ENCODE results near the gene IL36RN. TPM values are rescaled to one million over a fixed set of nuclear protein-coding genes. Genes with fewer than 3 reads are reported as not detected.

Gene IL36RN
- total RNA-seq (2016; rRNA removed; fragmentation: Illumina TruSeq; extraction: Trizol) (not detected in 2 replicates), polyA plus RNA-seq (2011; rRNA removed) (not detected in 2 replicates), polyA minus RNA-seq (2011; rRNA and poly(A)+ RNA removed; ENCODE audit: low replicate concordance) (not detected in 2 replicates), Bru-seq, nascent RNA (not detected), BruChase-seq, experiment 1, labeled RNA remaining after a 6-hour chase (not detected), BruChase-seq, experiment 2, labeled RNA remaining after a 2-hour chase (not detected)
- not detected in 2 replicates for total RNA-seq (2016; cell fraction: cytosol; rRNA removed; fragmentation: Illumina TruSeq; extraction: Trizol; ENCODE audit: low read depth)
- not detected in 2 replicates for total RNA-seq (2016; cell fraction: insoluble cytoplasmic fraction; rRNA removed; fragmentation: Illumina TruSeq; extraction: Trizol)
- not detected in 2 replicates for total RNA-seq (2016; cell fraction: membrane; rRNA removed; fragmentation: Illumina TruSeq; extraction: Trizol)
- total RNA-seq (2016; cell fraction: nucleus; rRNA removed; fragmentation: Illumina TruSeq; extraction: Trizol) = not detected in 2 replicates
- not detected in 2 replicates for polyA plus RNA-seq (2011; cell fraction: cytosol; rRNA removed)
- not detected in 2 replicates for polyA plus RNA-seq (2011; cell fraction: nucleus; rRNA removed)
- not detected in 2 replicates for polyA plus RNA-seq (2012)
- not detected in 2 replicates for polyA plus RNA-seq (2016; cell fraction: cytosol; fragmentation: Illumina TruSeq; extraction: Trizol; ENCODE audit: low read depth)
- polyA plus RNA-seq (2016; cell fraction: insoluble cytoplasmic fraction; fragmentation: Illumina TruSeq; extraction: Trizol; ENCODE audit: low read depth) = not detected in 2 replicates
- polyA plus RNA-seq (2016; cell fraction: membrane; fragmentation: Illumina TruSeq; extraction: Trizol; ENCODE audit: low read depth) = not detected in 2 replicates
- not detected in 2 replicates for polyA plus RNA-seq (2016; cell fraction: nucleus; fragmentation: Illumina TruSeq; extraction: Trizol; ENCODE audit: insufficient read depth, low read depth)
- not detected in 2 replicates for polyA minus RNA-seq (2011; cell fraction: cytosol; rRNA and poly(A)+ RNA removed)
- not detected in 2 replicates for polyA minus RNA-seq (2011; cell fraction: nucleus; rRNA and poly(A)+ RNA removed)
- long read RNA-seq, experiment 1 = 0 reads
- long read RNA-seq, experiment 2 = 0 reads

DNA sequence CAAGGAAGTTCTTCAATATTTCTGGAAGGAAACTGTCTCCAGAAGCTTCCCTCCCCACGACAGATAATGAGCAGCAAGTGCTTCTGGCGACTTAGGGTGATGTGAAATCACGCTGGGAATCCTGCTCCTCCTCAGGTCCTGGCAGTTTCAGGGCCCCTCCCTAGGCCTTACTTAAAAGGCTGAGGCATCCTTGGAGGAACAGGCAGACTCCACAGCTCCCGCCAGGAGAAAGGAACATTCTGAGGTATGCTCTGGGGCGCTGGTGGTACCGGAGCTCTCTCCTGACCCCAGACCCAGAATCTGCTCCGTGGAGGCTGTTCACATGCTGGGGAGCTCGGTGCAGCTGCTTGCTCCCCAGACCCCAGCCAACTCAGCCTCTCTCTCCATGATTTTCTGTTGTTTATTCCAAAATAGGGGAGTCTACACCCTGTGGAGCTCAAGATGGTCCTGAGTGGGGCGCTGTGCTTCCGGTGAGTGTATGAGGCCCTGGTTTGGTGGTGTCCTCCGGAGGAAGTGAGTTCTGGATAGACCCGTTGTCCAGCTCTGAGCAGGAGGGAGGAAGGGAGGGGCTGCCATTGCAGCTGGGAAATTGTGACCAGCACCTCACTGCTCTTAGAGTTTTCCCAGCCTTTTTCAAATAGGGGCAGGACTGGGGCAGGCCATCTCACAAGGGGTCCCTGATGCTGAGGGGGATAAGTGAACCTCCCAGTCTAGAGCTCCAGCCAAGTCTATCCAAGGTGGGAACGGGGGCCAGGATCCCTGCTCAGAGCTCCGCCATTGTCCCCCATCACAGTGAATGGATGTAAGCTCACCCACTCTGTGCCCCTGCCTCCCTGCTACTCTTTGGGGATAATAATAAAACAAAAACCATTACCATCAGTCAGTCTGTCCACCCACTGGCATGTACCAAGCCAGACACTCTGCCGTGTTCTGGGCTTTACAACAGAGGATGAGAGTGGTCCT, at the start of gene IL36RN:
IL36RN (plus strand) TSS at position 201 of the 963 bp plus-strand sequence; CDS start at position 442, 241 bp downstream.
- Histone ChIP-seq H3K79me2 (ENCODE audit: insufficient read depth, low read length) (no peaks in the 10 kb centered on the region), H2AFZ (ENCODE audit: low read length) (no peak within 1 kb of the TSS), H3K27me3 (ENCODE audit: control insufficient read depth in 1 of 2, insufficient read depth in 2 of 2, low read length in 2 of 2) (peaks cover 2 to 32% of the 10 kb centered on the region in 2 experiments; a peak in 4 of 5 replicates), H3K4me2 (ENCODE audit: low read depth, low read length) (no peak within 1 kb of the TSS), H3K9me3 (ENCODE audit: low read length) (peaks cover 10% of the 10 kb centered on the region; the same call in 1 of the 2 replicates), H3K9ac (ENCODE audit: insufficient read depth, low read depth, low read length) (no peak within 1 kb of the TSS), H3K27ac (ENCODE audit: extremely low read length, insufficient read depth, low read length) (no peak within 1 kb of the TSS), H3K4me1 (ENCODE audit: insufficient read depth, low read length) (no peaks in the 10 kb centered on the region), H3K4me3 (replicated peaks in 1 of 3; ENCODE audit: insufficient read depth in 1 of 3, low read depth in 2 of 3, low read length in 3 of 3) (no peak within 1 kb of the TSS), H3K36me3 (replicated peaks in 1 of 2; ENCODE audit: control insufficient read depth in 1 of 2, insufficient read depth in 2 of 2, low read length in 2 of 2) (no peaks in the 10 kb centered on the region), H4K20me1 (ENCODE audit: insufficient read depth, low read length) (no peaks in the 10 kb centered on the region)
- DNase-seq (ENCODE audit: low spot score) = no peak
- 21% methylated on average over 13 of the region's 15 CpGs for WGBS (ENCODE audit: low lambda C conversion rate)
- BruUV-seq (replicated peaks) = no TSS peak
- FAIRE-seq = no peak
- in situ Hi-C loops (cut with HindIII; ENCODE audit: extremely low pct_ligation_motif_present, low pct_unique_long_range_greater_than_20kb) = no loop called here
- ChIA-PET CTCF (ENCODE audit: low intra/inter-chr PET ratio, low total read pairs) (no interaction called here), POLR2A (no interaction called here)
- intact Hi-C loops (cut with micrococcal nuclease; ENCODE audit: unreplicated experiment) = no loop called here
- ATAC-seq = no peak
- no peak for TF ChIP-seq HES4 (CRISPR knock-in tag; IDR thresholded peaks at IDR 0.05; ENCODE audit: borderline replicate concordance)

DNA sequence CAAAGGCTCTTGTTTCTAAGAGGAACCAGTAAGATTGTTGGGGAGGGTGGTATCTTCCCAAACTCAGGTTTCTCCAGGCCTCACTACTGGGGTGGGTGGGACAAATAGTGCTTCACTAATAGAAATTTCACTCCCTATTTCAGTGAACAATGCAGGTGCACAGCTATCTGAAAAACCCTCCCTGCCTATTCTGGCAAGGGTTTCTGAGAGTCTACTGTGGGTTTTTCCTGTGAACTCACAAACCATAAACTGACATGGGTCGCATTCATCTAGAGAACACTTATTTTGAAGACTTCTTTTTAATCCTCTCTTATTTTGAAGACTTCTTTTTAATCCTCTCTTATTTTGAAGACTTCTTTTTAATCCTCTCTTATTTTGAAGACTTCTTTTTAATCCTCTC, 49.4 kb upstream of the IL36RN start:
- POLR2A ChIA-PET = no interaction called here
- Histone ChIP-seq H4K20me1 (ENCODE audit: insufficient read depth, low read length) (no peaks in the 10 kb centered on the region), H3K4me2 (ENCODE audit: low read depth, low read length) (no peak overlapping the region), H3K4me1 (ENCODE audit: insufficient read depth, low read length) (no peaks in the 10 kb centered on the region), H3K27ac (ENCODE audit: extremely low read length, insufficient read depth, low read length) (no peak overlapping the region), H3K4me3 (replicated peaks in 1 of 3; ENCODE audit: insufficient read depth in 1 of 3, low read depth in 2 of 3, low read length in 3 of 3) (no peak overlapping the region), H3K9ac (ENCODE audit: insufficient read depth, low read depth, low read length) (no peak overlapping the region), H3K79me2 (ENCODE audit: insufficient read depth, low read length) (no peaks in the 10 kb centered on the region), H2AFZ (ENCODE audit: low read length) (no peak overlapping the region), H3K36me3 (replicated peaks in 1 of 2; ENCODE audit: control insufficient read depth in 1 of 2, insufficient read depth in 2 of 2, low read length in 2 of 2) (no peaks in the 10 kb centered on the region), H3K9me3 (ENCODE audit: low read length) (no peaks in the 10 kb centered on the region), H3K27me3 (ENCODE audit: control insufficient read depth in 1 of 2, insufficient read depth in 2 of 2, low read length in 2 of 2) (peaks cover 1 to 9% of the 10 kb centered on the region in 2 experiments; a peak in 4 of 5 replicates)
- DNase-seq (ENCODE audit: low spot score) (no peak), ATAC-seq (no peak), FAIRE-seq (no peak)
- in situ Hi-C loops (cut with HindIII; ENCODE audit: extremely low pct_ligation_motif_present, low pct_unique_long_range_greater_than_20kb) (no loop called here), intact Hi-C loops (cut with micrococcal nuclease; ENCODE audit: unreplicated experiment) (no loop called here)
- CTCF ChIA-PET (ENCODE audit: low intra/inter-chr PET ratio, low total read pairs) = no interaction called here
- no TSS peak for BruUV-seq (replicated peaks)
- WGBS (ENCODE audit: low lambda C conversion rate) = 5% methylated on average over 1 of the region's 1 CpG
- no peak for TF ChIP-seq ZNF747 (CRISPR knock-in tag; IDR thresholded peaks at IDR 0.05; ENCODE audit: borderline replicate concordance)
- no peak for TF ChIP-seq NFYB (CRISPR knock-in tag; IDR thresholded peaks at IDR 0.05)
- TF ChIP-seq HHEX (CRISPR knock-in tag; IDR thresholded peaks at IDR 0.05) = no peak
- TF ChIP-seq TOPORS (CRISPR knock-in tag; IDR thresholded peaks at IDR 0.05) = no peak
- TF ChIP-seq MTA3 (CRISPR knock-in tag; IDR thresholded peaks at IDR 0.05) = no peak
- no peak for TF ChIP-seq CREM (IDR thresholded peaks at IDR 0.05)
- TF ChIP-seq CREM (CRISPR knock-in tag; IDR thresholded peaks at IDR 0.05) = no peak
- TF ChIP-seq CHCHD3 (CRISPR knock-in tag; IDR thresholded peaks at IDR 0.05) = no peak
- no peak for TF ChIP-seq ZNF703 (CRISPR knock-in tag; IDR thresholded peaks at IDR 0.05; ENCODE audit: borderline replicate concordance)
- no peak for TF ChIP-seq ZBTB3 (CRISPR knock-in tag; IDR thresholded peaks at IDR 0.05; ENCODE audit: borderline replicate concordance, low read depth)
- no peak for TF ChIP-seq ZNF12 (CRISPR knock-in tag; IDR thresholded peaks at IDR 0.05)
- TF ChIP-seq MTA1 (CRISPR knock-in tag; IDR thresholded peaks at IDR 0.05; ENCODE audit: borderline replicate concordance) = no peak
- no peak for TF ChIP-seq KDM5B (CRISPR knock-in tag; IDR thresholded peaks at IDR 0.05; ENCODE audit: borderline replicate concordance)
- TF ChIP-seq NR2C2 (CRISPR knock-in tag; IDR thresholded peaks at IDR 0.05; ENCODE audit: borderline replicate concordance) = no peak

All from HepG2 (cell line).